SH-SY5Y (cell line): Measurements from ENCODE around the gene CORO2B.

Experiments used
- GATA2 ChIP-seq: IDR thresholded peaks from 2 replicates; pipeline ENCODE4 v1.6.1; 2011; ENCODE audit warnings: mild to moderate bottlenecking, low read depth, low read length
- GATA3 ChIP-seq: IDR thresholded peaks from 2 replicates; pipeline ENCODE4 v1.6.1; 2011; ENCODE audit warnings: low read depth, mild to moderate bottlenecking, low read length, moderate library complexity

GRCh38 chr15:68621535-68621934 is 42.7 kb downstream of the CORO2B start:
- TF ChIP-seq GATA2 = no peak
- TF ChIP-seq GATA3 = no peak
